ENCODE measurements around the gene PTPRK.

- no peak for TF ChIP-seq POLR2A (IDR thresholded peaks at IDR 0.05; ENCODE audit: low read length)
- no peak for TF ChIP-seq GATA1 (IDR thresholded peaks at IDR 0.05; ENCODE audit: low read depth, low read length)
Observed at GRCh38 chr6:128097009-128097408, 423.4 kb downstream of the PTPRK start.

Data from erythroblast (primary cell).